GM12878 (cell line): Measurements from ENCODE around the gene EGF. TPM values are rescaled to one million over a fixed set of nuclear protein-coding genes. Genes with fewer than 3 reads are reported as not detected.

Source experiments
- FOS ChIP-seq: IDR thresholded peaks from 3 replicates; pipeline ENCODE4 v1.6.1; 2011; ENCODE audit warnings: borderline replicate concordance; ENCODE audit not compliant: insufficient read length; ENCODE audit errors: extremely low read depth
- HDAC6 ChIP-seq: fragments of 200-600 bp; sonication (generic); IDR thresholded peaks from one replicate; pipeline ENCODE4 v1.8.0; 2017; ENCODE audit warnings: antibody characterized with exemption; ENCODE audit not compliant: unreplicated experiment
- SMAD5 ChIP-seq: IDR thresholded peaks from 2 replicates; pipeline ENCODE4 v1.6.1; 2016; ENCODE audit warnings: antibody characterized with exemption, low read depth
- TARDBP ChIP-seq: IDR thresholded peaks from 2 replicates; pipeline ENCODE4 v1.6.1; 2016; ENCODE audit warnings: borderline replicate concordance
- ZNF622 ChIP-seq: fragments of 450-650 bp; IDR thresholded peaks from 2 replicates; pipeline ENCODE4 v1.6.1; 2017; ENCODE audit warnings: mild to moderate bottlenecking, inconsistent platforms
- polyA plus RNA-seq, 11 experiments: library from polyadenylated mRNA; depleted of rRNA in 4 of 11; unstranded in 6 of 11; stranded (reverse) in 5 of 11; fragments of >200 nt; fragmentation: Nextera tagmentation in 4 of 11; fragmentation: Illumina TruSeq in 1 of 11; extraction: Ambion mirVana in 4 of 11; extraction: Trizol in 1 of 11; gene quantifications; 1 replicate in 1 of 11; 2 replicates in 10 of 11; pipeline versions ENCODE4 v1.2.1 to v1.2.3, GENCODE V29; 2011 to 2016; ENCODE audit warnings: inconsistent platforms in 2 of 11, missing spikeins in 2 of 11, low read depth in 1 of 11
- total RNA-seq, 4 experiments: library from RNA; depleted of rRNA in 3 of 4; stranded (reverse); fragments of >200 nt in 3 of 4; fragmentation: Illumina TruSeq in 1 of 4; extraction: Trizol in 1 of 4; gene quantifications; 2 replicates each; pipeline versions ENCODE4 v1.2.1 to v1.2.3, GENCODE V29; 2013 to 2021
- TF ChIP-seq, protein P1 (sequence below), 3 experiments: IDR thresholded peaks in 2 of 3; conservative IDR thresholded peaks in 1 of 3; 2 replicates each; pipeline ENCODE4 v1.5.1; 2011; ENCODE audit warnings: low read depth in 3 of 3, low read length in 3 of 3, mild to moderate bottlenecking in 3 of 3, control low read depth in 2 of 3, moderate library complexity in 2 of 3, inconsistent platforms in 1 of 3, mixed read lengths in 1 of 3; ENCODE audit not compliant: control insufficient read depth in 2 of 3, insufficient read depth in 1 of 3; ENCODE audit errors: extremely low read depth in 1 of 3
- TF ChIP-seq, protein P2 (sequence below): fragments of 150-350 bp; IDR thresholded peaks from 2 replicates; pipeline ENCODE4 v1.6.1; 2016; ENCODE audit warnings: low read depth, low read length
- TF ChIP-seq, protein P3 (sequence below): fragments of 450-650 bp; IDR thresholded peaks from 2 replicates; pipeline ENCODE4 v1.6.1; 2017; ENCODE audit warnings: borderline replicate concordance
- TF ChIP-seq, protein P4 (sequence below): fragments of 450-650 bp; formaldehyde crosslinking; IDR thresholded peaks from 2 replicates; pipeline ENCODE4 v1.4.0; 2020; ENCODE audit warnings: mild to moderate bottlenecking, moderate library complexity
- TF ChIP-seq, protein P5 (sequence below): fragments of 150-350 bp; IDR thresholded peaks from 2 replicates; pipeline ENCODE4 v1.6.1; 2014; ENCODE audit warnings: mild to moderate bottlenecking, low read depth, low read length
- TF ChIP-seq, protein P6 (sequence below): fragments of 450-650 bp; IDR thresholded peaks from 2 replicates; pipeline ENCODE4 v1.6.1; 2018; ENCODE audit warnings: borderline replicate concordance, mild to moderate bottlenecking; ENCODE audit not compliant: partially characterized antibody

EGF gene
- total and polyA plus RNA-seq, 10 of the 15 experiments (the other 5 are each of a cell fraction or from before 2014, with no cell fraction given), result 0.02 to 0.90 (median 0.19) TPM; not detected in 4

DNA sequence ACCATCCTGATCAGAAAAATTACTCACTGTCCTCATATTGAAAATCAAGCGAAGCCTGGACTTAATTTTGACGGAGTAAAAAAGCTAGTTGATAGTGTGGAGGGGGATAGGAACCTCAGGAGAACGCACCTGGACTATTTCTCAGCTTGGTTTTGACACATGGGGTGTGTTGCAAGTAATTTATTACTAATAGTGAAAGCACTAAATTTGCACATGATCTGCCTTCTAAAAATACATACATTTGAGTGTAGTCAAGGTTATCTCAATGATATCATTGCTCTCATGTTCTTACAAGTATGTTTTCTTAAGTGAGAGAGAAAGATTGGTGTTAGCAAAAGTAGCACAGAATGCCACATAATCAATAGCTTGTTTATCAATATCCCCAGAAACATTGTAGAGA is 35.3 kb upstream of the EGF start (continued):
- TF ChIP-seq, protein P1, sequence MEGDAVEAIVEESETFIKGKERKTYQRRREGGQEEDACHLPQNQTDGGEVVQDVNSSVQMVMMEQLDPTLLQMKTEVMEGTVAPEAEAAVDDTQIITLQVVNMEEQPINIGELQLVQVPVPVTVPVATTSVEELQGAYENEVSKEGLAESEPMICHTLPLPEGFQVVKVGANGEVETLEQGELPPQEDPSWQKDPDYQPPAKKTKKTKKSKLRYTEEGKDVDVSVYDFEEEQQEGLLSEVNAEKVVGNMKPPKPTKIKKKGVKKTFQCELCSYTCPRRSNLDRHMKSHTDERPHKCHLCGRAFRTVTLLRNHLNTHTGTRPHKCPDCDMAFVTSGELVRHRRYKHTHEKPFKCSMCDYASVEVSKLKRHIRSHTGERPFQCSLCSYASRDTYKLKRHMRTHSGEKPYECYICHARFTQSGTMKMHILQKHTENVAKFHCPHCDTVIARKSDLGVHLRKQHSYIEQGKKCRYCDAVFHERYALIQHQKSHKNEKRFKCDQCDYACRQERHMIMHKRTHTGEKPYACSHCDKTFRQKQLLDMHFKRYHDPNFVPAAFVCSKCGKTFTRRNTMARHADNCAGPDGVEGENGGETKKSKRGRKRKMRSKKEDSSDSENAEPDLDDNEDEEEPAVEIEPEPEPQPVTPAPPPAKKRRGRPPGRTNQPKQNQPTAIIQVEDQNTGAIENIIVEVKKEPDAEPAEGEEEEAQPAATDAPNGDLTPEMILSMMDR (IDR thresholded peaks at IDR 0.05 in 2 of 3, conservative IDR thresholded peaks at IDR 0.05 in 1 of 3; ENCODE audit: control insufficient read depth in 2 of 3, extremely low read depth in 1 of 3, insufficient read depth in 1 of 3, low read depth in 3 of 3, low read length in 3 of 3), result no peak
- TF ChIP-seq, protein P2, sequence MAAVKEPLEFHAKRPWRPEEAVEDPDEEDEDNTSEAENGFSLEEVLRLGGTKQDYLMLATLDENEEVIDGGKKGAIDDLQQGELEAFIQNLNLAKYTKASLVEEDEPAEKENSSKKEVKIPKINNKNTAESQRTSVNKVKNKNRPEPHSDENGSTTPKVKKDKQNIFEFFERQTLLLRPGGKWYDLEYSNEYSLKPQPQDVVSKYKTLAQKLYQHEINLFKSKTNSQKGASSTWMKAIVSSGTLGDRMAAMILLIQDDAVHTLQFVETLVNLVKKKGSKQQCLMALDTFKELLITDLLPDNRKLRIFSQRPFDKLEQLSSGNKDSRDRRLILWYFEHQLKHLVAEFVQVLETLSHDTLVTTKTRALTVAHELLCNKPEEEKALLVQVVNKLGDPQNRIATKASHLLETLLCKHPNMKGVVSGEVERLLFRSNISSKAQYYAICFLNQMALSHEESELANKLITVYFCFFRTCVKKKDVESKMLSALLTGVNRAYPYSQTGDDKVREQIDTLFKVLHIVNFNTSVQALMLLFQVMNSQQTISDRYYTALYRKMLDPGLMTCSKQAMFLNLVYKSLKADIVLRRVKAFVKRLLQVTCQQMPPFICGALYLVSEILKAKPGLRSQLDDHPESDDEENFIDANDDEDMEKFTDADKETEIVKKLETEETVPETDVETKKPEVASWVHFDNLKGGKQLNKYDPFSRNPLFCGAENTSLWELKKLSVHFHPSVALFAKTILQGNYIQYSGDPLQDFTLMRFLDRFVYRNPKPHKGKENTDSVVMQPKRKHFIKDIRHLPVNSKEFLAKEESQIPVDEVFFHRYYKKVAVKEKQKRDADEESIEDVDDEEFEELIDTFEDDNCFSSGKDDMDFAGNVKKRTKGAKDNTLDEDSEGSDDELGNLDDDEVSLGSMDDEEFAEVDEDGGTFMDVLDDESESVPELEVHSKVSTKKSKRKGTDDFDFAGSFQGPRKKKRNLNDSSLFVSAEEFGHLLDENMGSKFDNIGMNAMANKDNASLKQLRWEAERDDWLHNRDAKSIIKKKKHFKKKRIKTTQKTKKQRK, result no peak
- TF ChIP-seq ZNF622 (no peak), FOS (no peak), SMAD5 (no peak), HDAC6 (no peak), TARDBP (no peak)
- TF ChIP-seq, protein P3, sequence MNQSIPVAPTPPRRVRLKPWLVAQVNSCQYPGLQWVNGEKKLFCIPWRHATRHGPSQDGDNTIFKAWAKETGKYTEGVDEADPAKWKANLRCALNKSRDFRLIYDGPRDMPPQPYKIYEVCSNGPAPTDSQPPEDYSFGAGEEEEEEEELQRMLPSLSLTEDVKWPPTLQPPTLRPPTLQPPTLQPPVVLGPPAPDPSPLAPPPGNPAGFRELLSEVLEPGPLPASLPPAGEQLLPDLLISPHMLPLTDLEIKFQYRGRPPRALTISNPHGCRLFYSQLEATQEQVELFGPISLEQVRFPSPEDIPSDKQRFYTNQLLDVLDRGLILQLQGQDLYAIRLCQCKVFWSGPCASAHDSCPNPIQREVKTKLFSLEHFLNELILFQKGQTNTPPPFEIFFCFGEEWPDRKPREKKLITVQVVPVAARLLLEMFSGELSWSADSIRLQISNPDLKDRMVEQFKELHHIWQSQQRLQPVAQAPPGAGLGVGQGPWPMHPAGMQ, result no peak
- TF ChIP-seq, protein P4, sequence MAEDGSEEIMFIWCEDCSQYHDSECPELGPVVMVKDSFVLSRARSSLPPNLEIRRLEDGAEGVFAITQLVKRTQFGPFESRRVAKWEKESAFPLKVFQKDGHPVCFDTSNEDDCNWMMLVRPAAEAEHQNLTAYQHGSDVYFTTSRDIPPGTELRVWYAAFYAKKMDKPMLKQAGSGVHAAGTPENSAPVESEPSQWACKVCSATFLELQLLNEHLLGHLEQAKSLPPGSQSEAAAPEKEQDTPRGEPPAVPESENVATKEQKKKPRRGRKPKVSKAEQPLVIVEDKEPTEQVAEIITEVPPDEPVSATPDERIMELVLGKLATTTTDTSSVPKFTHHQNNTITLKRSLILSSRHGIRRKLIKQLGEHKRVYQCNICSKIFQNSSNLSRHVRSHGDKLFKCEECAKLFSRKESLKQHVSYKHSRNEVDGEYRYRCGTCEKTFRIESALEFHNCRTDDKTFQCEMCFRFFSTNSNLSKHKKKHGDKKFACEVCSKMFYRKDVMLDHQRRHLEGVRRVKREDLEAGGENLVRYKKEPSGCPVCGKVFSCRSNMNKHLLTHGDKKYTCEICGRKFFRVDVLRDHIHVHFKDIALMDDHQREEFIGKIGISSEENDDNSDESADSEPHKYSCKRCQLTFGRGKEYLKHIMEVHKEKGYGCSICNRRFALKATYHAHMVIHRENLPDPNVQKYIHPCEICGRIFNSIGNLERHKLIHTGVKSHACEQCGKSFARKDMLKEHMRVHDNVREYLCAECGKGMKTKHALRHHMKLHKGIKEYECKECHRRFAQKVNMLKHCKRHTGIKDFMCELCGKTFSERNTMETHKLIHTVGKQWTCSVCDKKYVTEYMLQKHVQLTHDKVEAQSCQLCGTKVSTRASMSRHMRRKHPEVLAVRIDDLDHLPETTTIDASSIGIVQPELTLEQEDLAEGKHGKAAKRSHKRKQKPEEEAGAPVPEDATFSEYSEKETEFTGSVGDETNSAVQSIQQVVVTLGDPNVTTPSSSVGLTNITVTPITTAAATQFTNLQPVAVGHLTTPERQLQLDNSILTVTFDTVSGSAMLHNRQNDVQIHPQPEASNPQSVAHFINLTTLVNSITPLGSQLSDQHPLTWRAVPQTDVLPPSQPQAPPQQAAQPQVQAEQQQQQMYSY (CRISPR knock-in tag), result no peak
- TF ChIP-seq, protein P5, sequence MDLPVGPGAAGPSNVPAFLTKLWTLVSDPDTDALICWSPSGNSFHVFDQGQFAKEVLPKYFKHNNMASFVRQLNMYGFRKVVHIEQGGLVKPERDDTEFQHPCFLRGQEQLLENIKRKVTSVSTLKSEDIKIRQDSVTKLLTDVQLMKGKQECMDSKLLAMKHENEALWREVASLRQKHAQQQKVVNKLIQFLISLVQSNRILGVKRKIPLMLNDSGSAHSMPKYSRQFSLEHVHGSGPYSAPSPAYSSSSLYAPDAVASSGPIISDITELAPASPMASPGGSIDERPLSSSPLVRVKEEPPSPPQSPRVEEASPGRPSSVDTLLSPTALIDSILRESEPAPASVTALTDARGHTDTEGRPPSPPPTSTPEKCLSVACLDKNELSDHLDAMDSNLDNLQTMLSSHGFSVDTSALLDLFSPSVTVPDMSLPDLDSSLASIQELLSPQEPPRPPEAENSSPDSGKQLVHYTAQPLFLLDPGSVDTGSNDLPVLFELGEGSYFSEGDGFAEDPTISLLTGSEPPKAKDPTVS, result no peak
- TF ChIP-seq, protein P6, sequence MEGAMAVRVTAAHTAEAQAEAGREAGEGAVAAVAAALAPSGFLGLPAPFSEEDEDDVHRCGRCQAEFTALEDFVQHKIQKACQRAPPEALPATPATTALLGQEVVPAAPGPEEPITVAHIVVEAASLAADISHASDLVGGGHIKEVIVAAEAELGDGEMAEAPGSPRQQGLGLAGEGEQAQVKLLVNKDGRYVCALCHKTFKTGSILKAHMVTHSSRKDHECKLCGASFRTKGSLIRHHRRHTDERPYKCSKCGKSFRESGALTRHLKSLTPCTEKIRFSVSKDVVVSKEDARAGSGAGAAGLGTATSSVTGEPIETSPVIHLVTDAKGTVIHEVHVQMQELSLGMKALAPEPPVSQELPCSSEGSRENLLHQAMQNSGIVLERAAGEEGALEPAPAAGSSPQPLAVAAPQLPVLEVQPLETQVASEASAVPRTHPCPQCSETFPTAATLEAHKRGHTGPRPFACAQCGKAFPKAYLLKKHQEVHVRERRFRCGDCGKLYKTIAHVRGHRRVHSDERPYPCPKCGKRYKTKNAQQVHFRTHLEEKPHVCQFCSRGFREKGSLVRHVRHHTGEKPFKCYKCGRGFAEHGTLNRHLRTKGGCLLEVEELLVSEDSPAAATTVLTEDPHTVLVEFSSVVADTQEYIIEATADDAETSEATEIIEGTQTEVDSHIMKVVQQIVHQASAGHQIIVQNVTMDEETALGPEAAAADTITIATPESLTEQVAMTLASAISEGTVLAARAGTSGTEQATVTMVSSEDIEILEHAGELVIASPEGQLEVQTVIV, result no peak
